ENCODE data around the gene CEP85. TPM values are rescaled to one million over a fixed set of nuclear protein-coding genes. Genes with fewer than 3 reads are reported as not detected.

CEP85 gene
- total and polyA plus RNA-seq, 9 of the 15 experiments (the other 6 are each of a cell fraction or from before 2014, with no cell fraction given), result 42.1 to 140 (median 92.6) TPM

DNA sequence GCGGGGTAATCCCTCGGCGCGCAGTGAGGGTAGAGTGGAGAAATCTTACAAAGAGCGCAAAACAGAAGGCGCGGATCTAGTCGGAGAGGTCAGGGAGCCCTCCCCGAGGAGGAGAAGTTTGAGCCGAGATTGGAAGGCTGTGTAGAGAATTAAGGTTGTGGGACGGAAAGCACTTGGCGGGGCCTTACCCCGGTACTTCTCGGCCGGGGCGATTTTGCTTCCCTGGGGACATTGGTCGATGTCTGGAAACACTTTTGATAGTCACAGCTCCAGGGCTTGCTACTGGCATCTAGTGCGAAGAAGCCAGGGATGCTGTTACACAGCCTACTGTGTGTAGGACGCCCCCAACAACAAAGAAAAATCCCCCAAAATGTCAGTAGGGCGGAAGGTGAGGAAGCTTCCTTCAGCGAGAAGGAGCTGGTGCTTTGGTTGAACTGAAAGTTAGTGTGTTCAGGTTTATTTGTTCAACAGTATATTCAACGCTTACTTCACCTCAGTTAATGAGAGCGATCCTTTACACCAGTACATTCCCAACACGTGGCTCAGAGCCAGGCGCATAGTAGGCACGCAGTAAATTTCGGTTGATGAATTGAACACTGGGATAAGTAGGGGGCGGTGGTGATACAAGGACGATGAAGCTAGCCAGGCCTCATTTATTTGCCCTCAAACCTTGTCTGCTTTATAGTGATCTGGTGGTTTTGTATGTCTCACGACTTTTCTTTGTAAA is 807 bp downstream of the CEP85 start (continued):
- TF ChIP-seq, protein P1, sequence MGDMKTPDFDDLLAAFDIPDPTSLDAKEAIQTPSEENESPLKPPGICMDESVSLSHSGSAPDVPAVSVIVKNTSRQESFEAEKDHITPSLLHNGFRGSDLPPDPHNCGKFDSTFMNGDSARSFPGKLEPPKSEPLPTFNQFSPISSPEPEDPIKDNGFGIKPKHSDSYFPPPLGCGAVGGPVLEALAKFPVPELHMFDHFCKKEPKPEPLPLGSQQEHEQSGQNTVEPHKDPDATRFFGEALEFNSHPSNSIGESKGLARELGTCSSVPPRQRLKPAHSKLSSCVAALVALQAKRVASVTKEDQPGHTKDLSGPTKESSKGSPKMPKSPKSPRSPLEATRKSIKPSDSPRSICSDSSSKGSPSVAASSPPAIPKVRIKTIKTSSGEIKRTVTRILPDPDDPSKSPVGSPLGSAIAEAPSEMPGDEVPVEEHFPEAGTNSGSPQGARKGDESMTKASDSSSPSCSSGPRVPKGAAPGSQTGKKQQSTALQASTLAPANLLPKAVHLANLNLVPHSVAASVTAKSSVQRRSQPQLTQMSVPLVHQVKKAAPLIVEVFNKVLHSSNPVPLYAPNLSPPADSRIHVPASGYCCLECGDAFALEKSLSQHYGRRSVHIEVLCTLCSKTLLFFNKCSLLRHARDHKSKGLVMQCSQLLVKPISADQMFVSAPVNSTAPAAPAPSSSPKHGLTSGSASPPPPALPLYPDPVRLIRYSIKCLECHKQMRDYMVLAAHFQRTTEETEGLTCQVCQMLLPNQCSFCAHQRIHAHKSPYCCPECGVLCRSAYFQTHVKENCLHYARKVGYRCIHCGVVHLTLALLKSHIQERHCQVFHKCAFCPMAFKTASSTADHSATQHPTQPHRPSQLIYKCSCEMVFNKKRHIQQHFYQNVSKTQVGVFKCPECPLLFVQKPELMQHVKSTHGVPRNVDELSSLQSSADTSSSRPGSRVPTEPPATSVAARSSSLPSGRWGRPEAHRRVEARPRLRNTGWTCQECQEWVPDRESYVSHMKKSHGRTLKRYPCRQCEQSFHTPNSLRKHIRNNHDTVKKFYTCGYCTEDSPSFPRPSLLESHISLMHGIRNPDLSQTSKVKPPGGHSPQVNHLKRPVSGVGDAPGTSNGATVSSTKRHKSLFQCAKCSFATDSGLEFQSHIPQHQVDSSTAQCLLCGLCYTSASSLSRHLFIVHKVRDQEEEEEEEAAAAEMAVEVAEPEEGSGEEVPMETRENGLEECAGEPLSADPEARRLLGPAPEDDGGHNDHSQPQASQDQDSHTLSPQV (IDR thresholded peaks at IDR 0.05), result peak; percentile 68; the same call in 1 of the 2 replicates
- TF ChIP-seq TCF3 (CRISPR knock-in tag; IDR thresholded peaks at IDR 0.05) (peak; percentile 18; the same call in 1 of the 2 replicates), MYC (IDR thresholded peaks at IDR 0.05; ENCODE audit: low read depth, low read length) (peak; percentile 86), MYC (CRISPR knock-in tag; IDR thresholded peaks at IDR 0.05; ENCODE audit: borderline replicate concordance, low read depth) (no peak), TEAD4 (IDR thresholded peaks at IDR 0.05; ENCODE audit: low read length) (peak; percentile 59), TEAD4 (CRISPR knock-in tag; IDR thresholded peaks at IDR 0.05; ENCODE audit: borderline replicate concordance) (no peak), KDM2B (CRISPR knock-in tag; IDR thresholded peaks at IDR 0.05) (peak; percentile 42; the same call in 1 of the 2 replicates), GABPB1 (CRISPR knock-in tag; IDR thresholded peaks at IDR 0.05) (0 out of 2 replicates have a peak, but pooled peaks have one; percentile 63), KLF6 (CRISPR knock-in tag; IDR thresholded peaks at IDR 0.05; ENCODE audit: borderline replicate concordance) (no peak), ZBTB8A (IDR thresholded peaks at IDR 0.05; ENCODE audit: partially characterized antibody) (no peak), NBN (IDR thresholded peaks at IDR 0.05; ENCODE audit: low read depth) (0 out of 2 replicates have a peak, but pooled peaks have one; percentile 14), SLC30A9 (CRISPR knock-in tag; IDR thresholded peaks at IDR 0.05) (no peak), TRIM24 (IDR thresholded peaks at IDR 0.05) (peak in 1 of 2 experiments; percentile 20; a peak in 1 of 4 replicates), EP300 (IDR thresholded peaks at IDR 0.05; ENCODE audit: low read length) (peak; percentile 22; the same call in 1 of the 2 replicates), SREBF2 (CRISPR knock-in tag; IDR thresholded peaks at IDR 0.05) (0 out of 2 replicates have a peak, but pooled peaks have one; percentile 60), ZC3H4 (CRISPR knock-in tag; IDR thresholded peaks at IDR 0.05; ENCODE audit: borderline replicate concordance) (no peak), SP1 (CRISPR knock-in tag; IDR thresholded peaks at IDR 0.05) (peak; percentile 52; the same call in 1 of the 2 replicates), MTA1 (IDR thresholded peaks at IDR 0.05; ENCODE audit: borderline replicate concordance) (peak; percentile 22; the same call in 1 of the 2 replicates), MTA3 (IDR thresholded peaks at IDR 0.05; ENCODE audit: borderline replicate concordance) (no peak), CHD1 (IDR thresholded peaks at IDR 0.05; ENCODE audit: low read length) (peak; percentile 55), LCOR (CRISPR knock-in tag; IDR thresholded peaks at IDR 0.05) (peak; percentile 83; the same call in 1 of the 2 replicates)
- TF ChIP-seq, protein P2, sequence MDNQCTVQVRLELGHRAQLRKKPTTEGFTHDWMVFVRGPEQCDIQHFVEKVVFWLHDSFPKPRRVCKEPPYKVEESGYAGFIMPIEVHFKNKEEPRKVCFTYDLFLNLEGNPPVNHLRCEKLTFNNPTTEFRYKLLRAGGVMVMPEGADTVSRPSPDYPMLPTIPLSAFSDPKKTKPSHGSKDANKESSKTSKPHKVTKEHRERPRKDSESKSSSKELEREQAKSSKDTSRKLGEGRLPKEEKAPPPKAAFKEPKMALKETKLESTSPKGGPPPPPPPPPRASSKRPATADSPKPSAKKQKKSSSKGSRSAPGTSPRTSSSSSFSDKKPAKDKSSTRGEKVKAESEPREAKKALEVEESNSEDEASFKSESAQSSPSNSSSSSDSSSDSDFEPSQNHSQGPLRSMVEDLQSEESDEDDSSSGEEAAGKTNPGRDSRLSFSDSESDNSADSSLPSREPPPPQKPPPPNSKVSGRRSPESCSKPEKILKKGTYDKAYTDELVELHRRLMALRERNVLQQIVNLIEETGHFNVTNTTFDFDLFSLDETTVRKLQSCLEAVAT (IDR thresholded peaks at IDR 0.05), result peak; percentile 12 to 55; a peak in 2 of 4 replicates
- TF ChIP-seq, protein P3, sequence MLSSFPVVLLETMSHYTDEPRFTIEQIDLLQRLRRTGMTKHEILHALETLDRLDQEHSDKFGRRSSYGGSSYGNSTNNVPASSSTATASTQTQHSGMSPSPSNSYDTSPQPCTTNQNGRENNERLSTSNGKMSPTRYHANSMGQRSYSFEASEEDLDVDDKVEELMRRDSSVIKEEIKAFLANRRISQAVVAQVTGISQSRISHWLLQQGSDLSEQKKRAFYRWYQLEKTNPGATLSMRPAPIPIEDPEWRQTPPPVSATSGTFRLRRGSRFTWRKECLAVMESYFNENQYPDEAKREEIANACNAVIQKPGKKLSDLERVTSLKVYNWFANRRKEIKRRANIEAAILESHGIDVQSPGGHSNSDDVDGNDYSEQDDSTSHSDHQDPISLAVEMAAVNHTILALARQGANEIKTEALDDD (IDR thresholded peaks at IDR 0.05), result peak; percentile 27; the same call in 1 of the 2 replicates

Measured in K562 (cell line).